SHP77 (cell line): Measurements from ENCODE around the gene FGF12.

Experiments
- DNase-seq, 2 experiments: peaks; one replicate each; lab custom pipeline; 2025; lab: John Stamatoyannopoulos, UW

The FGF12 gene

DNA sequence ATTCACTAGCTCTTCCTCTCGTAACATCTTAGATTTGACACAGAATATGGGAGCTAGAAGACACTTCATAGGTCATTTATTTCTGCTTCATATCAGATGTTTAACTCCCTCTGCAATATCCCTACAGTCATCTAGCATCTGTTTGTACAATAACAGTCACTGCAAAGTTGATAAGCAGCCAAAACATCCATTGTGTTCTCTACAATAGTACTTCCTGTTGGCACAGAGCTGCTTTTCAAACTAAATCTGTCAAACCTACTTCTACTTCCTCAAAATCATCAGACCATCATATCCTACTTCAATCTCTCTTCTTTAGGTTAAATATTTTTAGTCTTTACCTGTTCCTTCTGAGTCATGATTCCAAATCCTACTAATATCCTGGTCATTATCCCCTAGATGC, 233.2 kb downstream of the FGF12 start:
- DNase-seq, result no peak

DNA sequence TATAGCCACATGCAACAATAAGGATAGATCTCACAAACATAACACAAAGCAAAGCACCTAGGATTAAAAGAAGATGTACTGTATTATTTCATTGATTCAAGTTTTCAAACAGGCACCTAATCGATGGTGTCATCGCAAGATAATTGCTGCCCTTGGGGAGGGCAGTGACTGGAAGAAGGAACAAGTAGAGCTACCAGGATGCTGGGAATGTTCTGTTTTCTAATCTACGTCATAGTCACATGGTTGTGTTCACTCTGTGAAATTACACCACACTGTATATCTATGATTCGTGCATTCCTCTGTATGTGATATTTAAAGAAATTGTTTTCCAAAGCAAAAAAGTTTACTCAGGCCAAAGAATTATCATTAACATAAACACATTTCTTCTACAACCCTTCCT, 236.6 kb downstream of the FGF12 start:
- DNase-seq, result no peak

DNA sequence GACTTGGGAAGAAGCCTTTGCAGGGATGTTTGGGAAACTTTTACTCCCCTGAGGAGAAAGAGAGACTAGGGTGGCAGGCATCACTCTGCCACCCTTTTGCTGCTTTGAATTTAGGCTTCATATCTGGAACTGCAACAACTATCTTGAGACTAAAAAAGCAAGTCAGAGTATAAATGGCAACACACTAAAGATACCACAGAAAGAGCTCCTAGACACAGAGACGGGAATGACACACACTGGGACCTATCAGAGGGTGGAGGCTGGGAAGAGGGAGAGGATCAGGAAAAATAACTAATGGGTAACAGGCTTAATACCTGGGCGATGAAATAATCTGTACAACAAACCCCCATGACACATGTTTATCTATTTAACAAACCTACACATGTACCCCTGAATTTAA, 237.8 kb downstream of the FGF12 start:
- no peak for DNase-seq

DNA sequence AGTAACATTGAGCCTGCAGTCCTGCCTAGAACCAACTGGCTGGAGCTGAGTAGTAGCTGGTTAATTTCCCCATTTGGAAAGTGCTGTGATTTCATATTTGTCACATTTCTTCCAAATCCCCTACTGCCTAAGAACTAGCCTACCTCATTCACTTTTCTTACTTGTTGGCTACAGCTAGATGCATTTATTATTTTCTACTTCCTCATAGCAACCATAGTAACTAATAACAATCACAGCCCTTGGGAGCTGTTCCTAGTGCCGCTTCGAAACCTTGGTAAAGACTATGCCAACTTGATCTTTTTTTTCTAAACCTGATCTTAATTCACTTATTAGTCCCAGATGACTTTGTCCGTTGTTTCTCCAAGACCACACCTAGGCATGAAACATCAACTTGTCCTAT, 240.3 kb downstream of the FGF12 start:
- DNase-seq, result no peak

DNA sequence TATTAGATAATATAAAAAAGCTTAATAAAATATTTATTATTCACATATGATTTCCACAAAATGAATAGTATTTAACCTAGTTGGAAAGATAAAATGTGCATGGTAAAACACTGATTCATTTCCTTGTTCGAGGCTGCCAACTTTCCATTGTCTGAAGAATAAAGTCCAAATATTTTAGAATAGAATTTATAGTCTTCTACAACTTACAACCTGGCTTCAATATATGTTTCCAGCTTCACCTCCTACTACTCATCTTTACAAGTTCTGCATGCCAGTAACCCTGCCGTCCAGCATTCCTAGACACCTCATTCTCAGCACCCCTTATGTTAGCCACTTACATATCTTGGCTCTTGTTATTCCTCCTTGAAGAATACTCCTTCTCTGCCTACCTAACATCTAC, 244.5 kb downstream of the FGF12 start:
- no peak for DNase-seq

DNA sequence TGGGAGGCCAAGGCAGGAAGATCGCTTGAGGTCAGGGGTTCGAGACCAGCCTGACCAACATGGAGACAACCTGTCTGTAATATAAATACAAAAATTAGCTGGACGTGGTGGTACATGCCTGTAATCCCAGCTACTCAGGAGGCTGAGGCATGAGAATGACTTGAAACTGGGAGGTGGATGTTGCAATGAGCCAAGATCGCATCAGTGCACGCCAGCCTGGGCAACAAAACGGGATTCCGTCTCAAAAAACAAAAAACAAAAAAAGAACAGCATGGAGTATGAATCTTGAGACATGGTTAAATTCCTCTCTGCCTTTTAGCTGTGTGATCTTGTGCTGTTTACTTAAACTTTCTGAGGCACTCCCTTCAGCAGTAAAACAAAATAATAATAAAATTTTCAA, 244.9 kb downstream of the FGF12 start:
- DNase-seq, result no peak

DNA sequence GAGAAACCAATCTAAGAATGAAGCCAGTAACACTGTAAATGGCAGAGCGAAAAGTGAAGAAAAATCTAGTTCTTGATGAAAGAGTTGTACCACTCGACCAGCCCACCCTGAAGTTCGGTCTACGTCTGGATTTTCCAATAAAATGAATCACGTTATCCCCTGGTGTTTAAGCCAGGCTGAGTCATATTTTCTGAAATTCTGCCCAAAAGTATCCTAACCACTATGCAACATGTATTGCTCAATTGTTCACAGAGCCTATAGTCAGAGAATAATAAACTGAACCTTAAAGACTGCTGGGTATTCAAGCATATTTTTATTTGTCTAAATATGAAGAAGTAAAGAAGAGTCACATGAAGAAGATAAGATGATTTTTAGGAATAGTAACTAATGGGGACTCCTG, 245.7 kb downstream of the FGF12 start:
- DNase-seq, result no peak

DNA sequence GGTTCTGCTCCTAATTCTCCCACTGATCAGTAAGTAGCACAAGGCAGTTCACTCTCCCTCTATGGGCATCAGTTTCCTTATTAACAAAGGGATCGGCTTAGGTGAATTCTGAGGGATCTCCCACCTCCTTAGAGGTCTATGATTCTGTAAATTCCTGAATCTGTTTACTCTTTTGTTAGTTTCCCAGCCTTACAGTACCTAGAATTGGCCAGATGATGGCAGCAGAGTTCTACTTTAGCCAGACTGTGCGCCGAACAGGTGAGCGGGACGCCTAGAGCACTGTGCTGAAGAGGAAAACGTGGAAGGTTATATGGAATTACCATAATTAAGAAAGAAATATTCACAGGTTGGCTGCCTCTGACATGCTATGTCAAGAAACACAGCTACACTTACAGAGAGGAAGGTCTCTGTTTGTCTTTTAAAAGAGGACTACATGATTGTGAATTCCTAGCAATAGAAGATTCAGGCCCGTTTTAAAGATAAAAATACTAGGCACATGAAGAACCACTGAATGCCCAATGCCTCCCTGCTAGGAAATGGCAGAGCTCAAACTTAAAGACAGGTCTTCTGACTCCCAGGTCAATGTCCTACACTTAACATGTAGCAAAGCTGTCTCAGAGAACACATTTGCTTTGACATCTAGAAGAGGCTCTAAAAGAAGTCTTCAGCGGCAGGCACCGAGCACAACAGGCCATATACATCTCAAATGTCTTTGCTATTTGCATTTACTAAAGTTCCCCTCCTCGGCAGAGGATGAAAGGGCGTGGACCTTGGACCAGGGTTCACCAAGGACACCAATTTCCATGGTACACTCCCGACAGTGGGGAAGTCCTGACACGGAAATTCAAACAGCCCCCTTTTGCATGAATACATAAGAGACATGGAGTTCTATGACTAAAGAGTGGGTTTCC, 259.9 kb downstream of the FGF12 start:
- peak; percentile 6 to 17 for DNase-seq

DNA sequence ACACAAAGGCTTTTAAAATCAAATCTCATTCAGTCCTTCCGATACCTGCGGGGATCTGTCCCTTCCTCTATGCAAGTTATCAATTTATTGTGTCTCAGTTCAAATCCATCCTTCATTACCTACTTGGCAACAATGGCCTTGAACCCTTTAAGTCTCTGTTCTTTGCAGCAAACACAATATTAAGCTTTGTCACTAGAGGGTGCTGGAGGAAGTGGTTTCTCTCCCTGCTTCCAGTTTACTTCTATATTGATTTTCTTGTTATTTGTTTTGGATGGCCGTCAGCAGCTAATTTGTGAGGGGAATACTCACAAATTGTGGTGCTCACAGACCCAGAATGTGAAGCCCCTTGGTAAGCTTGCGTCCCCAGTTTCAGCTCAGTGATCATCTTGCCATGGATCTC, 278.3 kb downstream of the FGF12 start:
- no peak for DNase-seq

DNA sequence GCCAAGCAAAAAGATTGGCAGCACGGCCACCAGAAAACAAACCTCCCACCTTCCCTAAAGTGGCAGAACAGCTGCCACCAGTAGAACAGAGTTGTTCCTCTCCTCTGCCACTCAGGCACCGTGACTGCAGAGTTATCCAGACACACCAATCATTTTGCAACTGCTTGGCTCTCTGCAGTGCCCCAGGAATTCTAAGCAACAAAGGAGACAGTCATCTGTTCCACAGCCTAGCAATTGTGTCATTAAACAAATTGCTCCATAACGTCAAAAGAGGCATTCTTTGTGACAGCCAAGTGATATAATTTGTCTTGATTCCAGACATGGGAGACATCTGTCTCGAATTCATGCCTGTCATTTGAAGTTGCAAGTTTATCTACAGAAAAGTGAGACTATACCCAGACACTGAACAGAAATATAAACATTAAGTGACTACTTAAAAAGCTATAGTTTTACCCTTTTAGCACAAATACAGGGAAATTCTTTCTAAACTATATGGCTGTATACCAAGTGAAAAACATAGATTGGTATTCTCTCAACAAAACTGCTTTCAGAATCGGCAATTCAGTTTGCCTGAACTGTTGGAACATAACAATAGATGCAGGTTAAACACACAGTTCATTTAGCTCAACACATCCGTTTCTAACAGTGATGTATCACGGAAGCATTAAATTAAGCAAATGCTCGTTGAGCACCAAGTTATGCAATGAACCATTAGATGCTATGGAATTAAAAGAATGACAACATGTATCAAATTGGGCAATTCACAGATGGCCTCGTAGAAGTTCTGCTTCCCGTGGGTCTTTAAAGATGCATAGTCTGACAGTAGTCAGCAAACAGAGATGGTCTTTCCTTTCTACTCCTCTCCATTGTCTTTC, 281.3 kb downstream of the FGF12 start:
- DNase-seq, result no peak

DNA sequence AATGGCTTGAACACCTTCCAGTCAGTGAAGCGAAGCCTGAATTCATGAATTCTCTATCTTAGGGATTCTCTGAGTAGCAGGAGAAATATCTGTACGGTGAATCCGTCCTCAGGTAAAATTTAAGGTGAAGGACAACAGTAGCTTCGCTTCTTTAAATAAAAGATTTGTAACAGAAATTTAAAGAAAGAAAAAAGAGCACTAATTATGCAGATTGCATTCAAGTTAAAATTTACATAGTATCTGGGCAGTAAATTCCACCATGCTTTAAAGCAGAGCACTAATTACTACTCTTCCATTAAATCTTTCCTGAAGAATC, 282.6 kb downstream of the FGF12 start:
- DNase-seq, result no peak

DNA sequence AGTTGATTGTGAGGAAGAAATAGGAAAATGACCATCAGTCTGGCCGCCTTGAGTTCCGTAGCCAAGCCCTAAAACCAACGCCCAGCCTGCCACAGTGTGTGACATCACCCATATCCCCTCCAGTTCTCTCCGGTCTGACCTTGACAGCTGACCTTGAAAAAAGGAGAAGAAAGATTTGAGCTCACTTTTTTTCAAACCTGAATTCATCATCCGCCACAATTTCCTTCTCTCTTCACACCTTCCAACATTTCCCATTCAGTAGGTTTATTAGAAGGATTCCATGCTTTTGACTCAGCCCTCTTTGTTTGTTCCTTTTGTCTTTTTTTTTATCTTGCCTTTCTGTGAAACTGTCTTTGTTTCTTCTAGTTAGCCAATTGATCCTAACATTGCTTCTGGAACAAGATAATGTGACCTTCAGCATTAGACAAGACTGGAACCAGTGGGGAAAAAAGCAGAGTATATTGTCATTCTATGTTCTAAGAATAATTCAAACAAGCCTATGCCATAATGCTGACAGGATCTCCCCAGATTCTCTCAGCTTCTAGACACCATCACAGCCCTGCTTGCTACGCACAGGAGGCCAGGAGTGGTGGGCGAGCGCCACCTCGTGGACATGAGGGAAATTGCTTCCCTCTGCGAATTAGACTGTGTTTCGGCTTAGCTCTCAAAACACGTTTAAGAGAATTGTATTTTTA, 283.1 kb downstream of the FGF12 start:
- peak in 1 of 2 experiments; percentile 17 for DNase-seq

DNA sequence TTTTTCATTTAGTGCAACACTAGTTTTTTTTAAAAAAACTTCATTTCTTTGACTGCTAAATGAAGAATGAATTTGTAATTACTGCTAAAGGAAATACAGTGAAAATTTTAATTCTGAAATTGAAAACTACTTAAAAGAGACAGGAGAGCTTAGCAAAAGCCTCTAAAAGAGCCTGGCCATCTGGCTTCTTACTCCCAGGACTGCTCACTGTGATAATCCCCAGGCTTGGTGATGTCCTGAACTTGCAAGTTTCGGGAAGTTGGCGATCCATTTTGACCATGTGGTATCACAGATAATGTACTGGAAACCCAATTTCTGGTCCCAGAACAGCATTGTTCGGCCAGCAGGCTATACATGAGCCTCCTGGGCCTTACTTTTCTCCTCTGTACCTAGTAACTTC, 292.1 kb downstream of the FGF12 start:
- DNase-seq, result no peak

DNA sequence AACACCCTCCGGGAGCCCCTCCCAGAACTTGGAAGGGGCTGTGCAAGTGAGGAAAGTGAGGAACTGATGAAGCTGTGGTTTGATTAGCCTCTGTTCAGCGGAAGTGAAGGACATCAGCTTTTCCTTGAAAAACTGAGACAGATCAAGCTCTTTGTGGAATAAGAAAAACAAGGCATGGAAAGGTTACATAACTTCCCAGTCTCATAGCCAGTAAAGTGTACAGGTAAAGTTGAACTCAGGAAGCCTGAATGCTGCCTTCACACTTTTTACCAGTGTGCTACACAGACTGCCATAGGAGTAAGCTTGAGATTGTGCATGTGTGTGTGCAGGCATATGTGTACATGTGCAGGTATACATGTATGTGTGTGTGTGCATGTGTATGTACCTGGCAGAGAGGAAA, 293.2 kb downstream of the FGF12 start:
- no peak for DNase-seq

DNA sequence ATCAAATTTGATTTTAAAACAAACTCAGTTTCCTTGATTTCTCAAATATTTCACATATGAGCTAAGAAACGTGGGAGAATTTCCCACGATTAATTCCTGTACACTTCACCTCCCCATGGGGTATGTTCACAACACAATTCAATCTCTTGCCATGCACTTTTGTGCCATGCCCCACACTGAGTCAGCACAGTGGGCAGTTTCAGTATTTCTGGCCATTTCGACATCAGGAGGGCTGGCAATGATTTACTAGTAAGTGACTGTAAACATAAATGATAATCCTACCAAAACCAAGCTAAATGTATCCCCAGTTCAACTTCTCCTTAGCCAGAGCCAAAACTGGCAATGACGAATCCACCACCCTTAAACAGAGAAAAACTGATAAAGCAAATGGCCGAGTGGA, 293.6 kb downstream of the FGF12 start:
- no peak for DNase-seq

DNA sequence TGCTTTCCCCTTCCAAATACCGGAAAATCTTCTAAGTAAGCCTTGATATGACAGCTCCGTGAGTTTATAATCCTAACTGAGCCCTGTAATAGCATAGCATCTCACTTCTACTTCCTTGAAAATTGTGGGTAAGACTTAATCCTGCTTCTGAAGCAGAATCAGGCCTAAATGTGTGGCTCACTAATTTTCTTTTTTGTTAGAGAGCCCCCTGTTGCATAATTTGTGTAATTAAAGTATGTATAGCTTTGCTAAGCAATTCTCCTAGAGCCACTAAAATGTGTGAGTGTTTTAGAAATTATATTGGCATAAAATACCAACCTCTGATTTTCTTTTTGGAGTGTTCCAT, 304.4 kb downstream of the FGF12 start:
- DNase-seq, result no peak

DNA sequence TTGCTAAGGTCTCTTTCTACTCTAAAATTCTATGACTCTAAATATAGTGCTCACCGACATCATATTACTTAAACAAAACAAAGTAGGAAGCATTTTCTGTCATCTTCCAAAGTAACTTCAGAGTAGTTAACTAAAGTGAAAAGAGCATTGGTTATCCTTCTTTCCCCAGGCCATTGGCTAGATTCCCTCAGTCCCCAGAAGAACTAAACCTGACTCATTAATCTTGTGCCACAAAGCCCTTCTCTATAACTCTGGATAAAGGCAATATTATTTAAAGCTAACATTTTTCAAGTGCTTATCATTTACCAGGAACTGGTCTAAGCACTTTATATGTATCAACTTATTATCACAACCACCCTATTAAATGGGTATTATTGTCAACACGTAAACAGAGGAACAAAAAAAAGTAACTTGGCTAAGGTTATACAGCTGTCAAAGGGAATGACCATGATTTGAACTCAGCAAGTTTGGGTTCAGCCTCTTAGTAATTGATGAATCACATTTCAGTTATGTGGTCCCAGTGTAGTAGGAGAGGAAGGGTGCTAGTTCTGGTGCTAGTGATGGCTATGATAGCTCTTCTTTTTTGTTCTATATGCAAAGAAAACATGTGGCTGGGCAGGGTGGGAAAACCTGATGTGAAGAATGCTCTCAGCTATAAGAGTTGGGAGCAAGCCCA, 304.9 kb downstream of the FGF12 start:
- DNase-seq, result no peak

DNA sequence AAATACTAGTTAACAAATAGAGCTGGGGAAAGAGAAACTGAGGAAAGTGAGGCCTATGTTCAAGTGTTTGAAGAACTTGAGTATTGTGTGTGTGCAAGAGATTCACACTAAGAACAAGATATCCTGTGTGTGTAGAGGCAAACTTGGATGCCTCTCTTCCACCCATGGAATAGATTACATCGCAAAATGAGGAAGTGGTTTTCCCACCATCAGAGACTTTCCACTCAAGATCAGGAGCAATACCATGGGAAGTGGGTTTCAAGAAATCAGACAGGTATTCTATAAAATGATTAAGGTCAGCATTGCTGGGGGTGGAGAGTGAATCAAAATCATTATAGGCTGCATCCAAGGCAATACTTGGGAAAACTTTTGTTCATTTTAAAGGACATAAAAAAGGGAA, 308.0 kb downstream of the FGF12 start:
- no peak for DNase-seq

DNA sequence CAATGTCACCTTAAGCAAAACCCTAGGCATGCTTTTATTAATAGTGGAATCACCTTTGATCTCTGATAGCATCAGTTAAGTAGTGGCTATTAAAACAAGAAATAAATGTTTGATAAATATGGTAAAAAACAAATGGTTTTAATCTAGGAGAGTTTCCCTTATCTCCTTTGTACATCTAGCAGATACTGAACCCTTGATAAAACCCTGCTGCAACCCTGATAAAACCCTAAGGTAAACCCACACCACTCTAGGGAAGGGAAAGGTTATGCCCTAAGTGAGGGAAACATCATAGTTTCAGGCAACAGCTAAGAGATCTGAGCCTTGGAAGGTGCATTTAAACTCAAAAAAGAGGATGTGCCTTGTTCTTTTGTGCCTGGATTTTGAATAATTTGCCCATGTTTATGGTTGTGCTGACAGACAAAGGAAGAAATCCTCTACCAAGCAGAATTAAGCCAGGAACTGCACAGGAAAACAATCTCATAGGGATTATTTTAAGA, 309.7 kb downstream of the FGF12 start:
- no peak for DNase-seq

DNA sequence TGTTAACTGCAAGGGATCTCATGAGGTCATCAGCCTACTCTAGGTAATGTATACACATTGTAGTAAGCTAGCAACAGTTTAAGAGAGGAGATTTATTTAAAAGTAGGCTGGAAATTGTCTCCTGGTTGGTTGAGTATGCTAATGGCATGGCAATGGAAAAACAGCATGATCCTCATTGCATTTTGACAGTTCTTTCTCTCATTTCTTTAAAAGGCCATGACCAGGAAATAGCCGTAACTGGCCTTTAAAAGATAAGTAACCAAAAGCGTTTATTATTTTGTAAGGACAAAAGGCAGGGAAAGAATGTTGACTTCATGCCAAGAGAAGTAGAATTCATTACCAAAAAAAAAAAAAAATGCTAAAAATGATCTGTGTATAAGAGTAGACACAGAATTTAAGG, 310.3 kb downstream of the FGF12 start:
- DNase-seq, result no peak

DNA sequence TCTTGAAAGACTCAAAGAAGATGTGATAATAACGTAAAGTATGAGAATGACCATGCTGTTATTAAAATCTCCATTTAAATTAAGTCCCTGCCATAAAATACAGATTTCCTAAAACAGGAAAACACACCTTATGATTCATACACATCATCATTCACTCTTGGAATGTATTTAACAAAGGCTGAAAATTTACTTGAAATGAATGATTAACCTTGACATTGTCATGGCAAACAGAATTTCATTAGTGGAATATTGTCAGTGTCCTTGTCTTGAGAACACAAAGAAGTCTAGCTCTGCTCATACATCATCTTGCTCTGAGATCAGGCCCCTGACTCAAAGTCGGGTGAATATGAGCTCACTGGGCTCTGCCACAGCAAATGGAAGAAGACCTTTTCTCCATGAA, 313.9 kb downstream of the FGF12 start:
- no peak for DNase-seq

DNA sequence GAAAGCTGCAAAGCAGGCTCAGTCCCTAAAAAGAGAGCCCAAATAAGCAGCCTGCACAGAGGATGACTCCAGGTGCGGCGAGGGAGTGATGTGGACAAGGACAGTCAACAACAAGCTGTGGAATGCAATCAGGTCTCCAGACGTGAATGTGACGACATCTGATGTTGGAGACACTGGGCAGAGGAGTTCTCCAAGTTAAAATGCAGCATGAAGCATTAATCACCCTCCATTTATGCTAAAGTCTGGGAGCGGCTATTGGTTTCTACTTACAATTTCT, 316.7 kb downstream of the FGF12 start:
- no peak for DNase-seq
